NCI-H1694 (cell line): Measurements from ENCODE around the gene TNNT1.

Source experiments
- DNase-seq: peaks from one replicate; lab custom pipeline; 2025; lab: John Stamatoyannopoulos, UW

Gene TNNT1

GRCh38 chr19:55141696-55142095 is 7.3 kb downstream of the TNNT1 start:
- no peak for DNase-seq

DNA sequence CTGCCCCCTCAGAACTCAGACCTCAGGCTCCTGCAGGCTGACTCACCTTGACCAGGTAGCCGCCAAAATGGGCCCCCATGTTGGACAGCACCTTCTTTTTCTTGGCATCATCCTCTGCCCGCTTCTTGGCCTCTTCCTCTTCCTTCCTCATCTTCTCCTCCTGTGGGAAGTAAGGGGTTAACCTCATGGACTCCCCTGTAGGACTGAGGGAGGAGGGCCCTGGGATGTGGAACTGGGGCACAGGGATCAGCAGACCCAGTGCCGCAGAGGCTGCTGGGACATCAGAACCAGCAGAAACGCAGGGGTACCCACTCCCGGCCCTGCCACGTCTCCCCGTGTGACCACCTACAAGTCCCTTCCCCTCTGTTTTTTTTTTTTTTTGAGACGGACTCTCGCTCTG is 11.1 kb downstream of the TNNT1 start:
- DNase-seq: no peak

DNA sequence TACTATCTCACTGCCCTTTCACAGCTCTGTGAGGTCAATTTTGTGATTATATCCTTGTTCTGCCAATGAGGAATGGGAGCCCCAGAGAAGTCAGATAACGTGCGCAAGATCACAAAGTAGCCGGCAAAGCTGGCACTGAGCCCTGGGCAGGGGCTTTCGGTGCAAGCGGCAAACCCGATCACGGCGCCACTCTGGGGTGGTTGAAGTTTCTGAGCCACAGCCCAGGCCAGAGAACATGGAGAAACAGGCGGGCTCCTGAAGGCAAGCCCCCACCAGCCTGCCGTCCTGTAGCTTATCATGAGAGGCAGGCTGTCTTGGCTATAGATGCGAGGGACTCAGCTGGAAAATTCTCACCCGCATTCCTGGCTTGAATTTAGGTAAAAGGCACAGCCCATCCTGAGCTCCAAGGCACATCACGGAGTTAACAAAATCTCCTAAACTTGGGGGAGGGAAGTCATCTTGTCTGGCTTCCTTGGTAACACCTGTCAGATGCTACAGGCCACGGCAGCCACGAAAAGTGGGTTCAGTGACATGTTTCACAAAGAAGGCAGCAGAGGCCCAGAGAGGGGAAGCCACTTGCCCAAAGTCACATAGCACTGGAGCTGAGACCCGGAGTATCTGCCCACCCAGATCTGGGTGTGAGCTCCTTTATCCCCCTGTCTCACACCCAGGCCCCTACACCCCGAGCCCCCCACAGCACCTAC is 12.5 kb downstream of the TNNT1 start:
- DNase-seq: no peak

- no peak for DNase-seq
These were observed 14.3 kb downstream of the TNNT1 start for GRCh38 chr19:55134736-55135135.

DNA sequence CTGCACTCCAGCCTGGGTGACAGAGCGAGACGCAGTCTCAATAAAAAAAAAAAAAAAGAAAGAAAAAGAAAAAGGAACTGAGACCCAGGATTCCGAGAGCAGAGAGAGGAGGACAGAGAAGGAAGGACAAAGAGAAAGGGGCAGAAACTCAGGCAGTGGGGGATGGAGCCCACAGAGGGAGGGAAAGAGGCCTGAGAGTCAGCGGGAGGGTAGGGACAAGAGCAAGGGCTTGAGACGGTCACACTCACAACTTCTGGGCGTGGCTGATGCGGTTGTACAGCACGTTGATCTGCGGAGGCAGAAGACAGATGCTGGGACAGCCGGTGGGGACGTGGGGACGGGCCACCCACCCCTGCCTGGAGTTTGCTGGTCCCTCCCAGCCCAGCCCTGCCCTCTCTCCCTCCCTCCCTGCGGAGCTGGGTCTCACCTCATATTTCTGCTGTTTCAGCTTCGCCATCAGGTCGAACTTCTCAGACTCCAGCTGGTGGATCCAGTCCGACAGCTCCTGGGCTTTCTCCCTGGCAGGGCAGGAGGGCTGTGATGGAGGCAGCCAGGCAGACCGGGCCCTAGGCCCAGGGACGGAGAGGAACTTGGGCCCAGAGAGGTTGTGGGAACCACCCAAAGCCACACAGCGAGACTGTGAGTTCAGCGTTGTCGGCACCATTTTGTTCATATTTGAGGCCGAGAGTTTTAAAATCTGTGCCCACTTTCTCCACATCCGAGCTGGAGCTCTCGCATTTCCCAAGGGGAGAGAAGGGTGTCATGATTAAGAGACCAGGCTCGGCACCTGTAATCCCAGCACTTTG is 15.2 kb downstream of the TNNT1 start:
- no peak for DNase-seq

DNA sequence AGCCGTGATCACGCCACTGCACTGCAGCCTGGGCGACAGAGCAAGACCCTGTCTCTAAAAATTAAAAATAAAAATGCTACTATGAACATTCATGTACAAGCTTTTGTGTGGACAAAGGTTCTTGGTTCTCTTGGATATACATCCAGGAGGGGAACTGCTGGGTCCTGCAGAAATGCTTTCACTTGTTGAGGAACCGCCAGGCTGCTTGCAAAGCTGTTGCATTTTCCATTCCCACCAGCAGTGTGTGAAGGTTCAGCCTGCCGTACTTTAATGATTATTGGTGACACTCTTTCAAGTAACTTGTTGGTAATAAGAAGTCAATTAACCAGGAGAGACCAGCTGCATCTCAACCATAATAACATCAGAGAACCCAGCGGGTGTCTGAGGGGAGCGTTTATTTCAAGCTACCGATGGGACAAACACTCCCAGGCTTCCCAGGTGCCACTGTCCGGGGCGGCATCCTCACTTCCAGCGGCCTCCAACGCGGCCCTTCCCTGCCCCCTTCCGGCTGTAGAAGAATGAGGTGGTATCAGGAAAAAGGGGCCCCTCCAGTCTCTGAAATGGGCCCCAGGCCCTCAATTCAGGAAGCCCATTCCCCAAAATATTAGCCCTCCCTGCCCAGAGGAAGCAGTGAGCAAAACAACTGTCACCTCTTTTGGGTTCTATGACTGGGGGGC is 16.4 kb downstream of the TNNT1 start:
- no peak for DNase-seq

- no peak for DNase-seq
These were observed 17.6 kb downstream of the TNNT1 start for GRCh38 chr19:55131421-55131820.

DNA sequence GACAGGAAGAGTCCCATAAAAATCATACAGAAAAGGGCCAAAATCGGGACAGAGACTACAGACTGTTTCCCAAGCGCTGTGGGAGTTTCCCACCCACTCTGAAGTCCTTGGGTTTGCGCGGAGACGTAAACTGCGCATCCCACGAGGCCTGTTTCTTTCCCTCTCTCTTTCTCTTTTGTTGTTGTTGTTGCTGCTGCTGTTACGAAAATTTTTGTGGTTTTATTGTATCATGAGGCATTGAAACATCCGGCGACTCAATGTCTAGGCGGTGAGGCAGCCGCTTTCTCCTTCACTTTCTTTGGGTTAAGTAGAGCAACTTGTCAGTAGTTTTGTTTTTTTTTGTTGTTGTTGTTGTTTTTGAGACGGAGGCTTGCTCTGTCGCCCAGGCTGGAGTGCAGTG is 30.0 kb downstream of the TNNT1 start:
- DNase-seq: no peak

DNA sequence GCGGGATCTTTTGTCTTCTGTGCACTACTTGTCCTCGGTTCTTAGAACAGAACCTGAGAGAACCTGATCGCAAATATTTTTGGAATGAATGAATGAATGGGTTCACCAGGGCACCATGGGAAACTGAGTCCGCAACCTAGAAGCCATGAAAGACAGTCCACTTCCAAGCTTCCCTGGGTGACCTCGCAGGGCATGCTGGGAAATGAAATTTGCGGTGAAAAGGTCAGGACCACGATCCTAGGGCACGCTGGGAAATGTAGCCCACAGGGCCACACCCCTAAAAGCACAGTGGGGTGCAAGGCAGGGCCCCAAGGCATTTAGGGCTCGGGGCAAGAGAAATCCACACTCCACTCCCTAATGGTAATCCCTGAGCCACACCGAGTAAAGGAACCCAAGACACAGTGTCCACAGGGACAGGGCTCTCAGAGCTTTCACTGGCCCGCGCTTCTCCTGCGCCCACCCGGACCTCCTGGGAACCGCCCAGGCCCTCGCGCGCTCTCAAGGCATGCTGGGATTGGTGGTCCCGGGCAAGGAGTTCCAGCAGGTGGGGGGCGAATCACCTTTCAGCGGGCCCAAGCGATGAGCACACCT is 30.5 kb downstream of the TNNT1 start:
- no peak for DNase-seq

GRCh38 chr19:55117663-55118391 is 31.2 kb downstream of the TNNT1 start:
- DNase-seq: peak; percentile 96

DNA sequence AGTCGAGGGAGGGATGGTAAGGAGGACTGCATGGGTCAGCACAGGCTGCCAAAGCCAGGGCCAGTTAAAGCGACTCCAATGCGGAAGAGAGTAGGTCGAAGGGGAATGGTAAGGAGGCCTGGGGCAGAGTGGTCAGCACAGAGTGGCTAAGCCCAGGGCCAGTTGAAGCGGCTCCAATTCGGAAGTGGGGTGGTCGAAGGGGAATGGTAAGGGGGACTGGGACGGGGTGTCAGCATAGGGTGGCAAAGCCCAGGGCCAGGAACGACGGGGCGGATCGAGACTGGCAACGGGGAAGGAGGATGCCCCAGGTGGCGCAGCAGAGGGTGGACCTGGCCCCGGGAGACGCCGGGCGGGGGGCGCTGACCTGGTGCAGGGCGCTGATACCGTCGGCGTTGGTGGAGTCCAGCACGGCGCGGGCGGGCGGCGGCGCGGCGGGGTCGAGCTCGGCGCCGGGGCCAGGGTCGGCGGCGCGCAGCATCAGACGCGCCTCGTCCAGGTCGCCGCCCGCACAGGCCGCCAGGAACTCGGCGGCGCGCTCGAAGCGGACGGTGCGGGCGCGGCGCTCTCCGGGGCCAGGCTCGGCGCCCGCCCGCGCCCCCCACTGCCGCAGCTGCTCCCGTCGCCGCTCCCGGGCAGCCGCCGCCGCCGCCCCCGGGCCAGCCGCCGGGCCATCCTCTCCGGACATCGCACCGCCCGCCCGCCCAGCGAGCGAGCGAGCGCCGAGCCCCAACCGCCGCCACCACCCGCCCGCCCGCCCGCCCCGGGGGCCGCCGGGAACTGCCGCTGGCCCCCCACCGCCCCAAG is 31.9 kb downstream of the TNNT1 start, which contains the start of gene PPP1R12C:
PPP1R12C (minus strand) TSS at position 779 of the 804 bp plus-strand sequence; CDS start at position 685, 94 bp downstream.
- no peak for DNase-seq

- no peak for DNase-seq
These were observed 32.7 kb downstream of the TNNT1 start for GRCh38 chr19:55116232-55116858.

GRCh38 chr19:55115446-55116065 is 33.5 kb downstream of the TNNT1 start:
- no peak for DNase-seq

GRCh38 chr19:55114566-55115145 is 34.4 kb downstream of the TNNT1 start:
- DNase-seq: no peak

- DNase-seq: no peak
These were observed 35.4 kb downstream of the TNNT1 start for GRCh38 chr19:55113570-55114039.

GRCh38 chr19:55112777-55113569 is 36.0 kb downstream of the TNNT1 start:
- DNase-seq: no peak

DNA sequence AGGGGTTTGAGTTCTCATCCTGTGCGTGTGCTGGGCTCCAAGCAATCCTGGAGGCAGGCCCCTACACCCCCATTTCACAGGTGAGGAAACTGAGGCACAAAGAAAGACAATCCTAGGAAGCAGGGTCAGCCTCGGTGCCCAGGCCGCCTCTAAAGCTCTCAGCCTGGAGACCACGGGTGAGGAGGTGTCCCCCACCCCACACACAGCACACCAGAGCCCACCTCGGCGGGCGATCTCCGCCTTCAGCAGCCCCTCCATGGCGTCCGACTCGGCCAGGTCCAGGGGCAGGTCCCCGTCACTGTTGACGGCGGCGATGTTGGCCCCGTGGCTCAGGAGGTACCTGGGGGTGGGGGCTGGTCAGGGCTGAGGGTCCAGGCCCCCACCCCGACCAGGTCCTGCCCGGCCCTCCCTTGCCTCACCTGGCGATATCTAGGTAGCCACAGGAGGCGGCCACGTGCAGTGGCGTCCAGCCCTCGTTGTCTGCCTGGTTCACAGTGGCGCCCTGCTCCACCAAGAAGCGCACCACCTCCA is 36.7 kb downstream of the TNNT1 start:
- DNase-seq: no peak

- no peak for DNase-seq
These were observed 37.7 kb downstream of the TNNT1 start for GRCh38 chr19:55111238-55111831.
